ENCODE results near the gene FAM43A. TPM values are rescaled to one million over a fixed set of nuclear protein-coding genes. Genes with fewer than 3 reads are reported as not detected.

FAM43A gene
- total and polyA plus RNA-seq, 10 of the 15 experiments (the other 5 are each of a cell fraction or from before 2014, with no cell fraction given) = 0.27 to 5.0 (median 1.1) TPM

- TF ChIP-seq PAX8 (IDR thresholded peaks at IDR 0.05) (no peak), HDAC2 (IDR thresholded peaks at IDR 0.05) (no peak), EZH2 (IDR thresholded peaks at IDR 0.05; ENCODE audit: borderline replicate concordance, control insufficient read depth, low read depth, low read length) (no peak), SIN3A (IDR thresholded peaks at IDR 0.05; ENCODE audit: low read depth, low read length) (no peak), STAT1 (conservative IDR thresholded peaks at IDR 0.05) (0 out of 2 replicates have a peak, but pooled peaks have one; percentile 48), MEF2B (IDR thresholded peaks at IDR 0.05; ENCODE audit: partially characterized antibody, poor library complexity, severe bottlenecking) (no peak), RELA (IDR thresholded peaks at IDR 0.05; ENCODE audit: borderline replicate concordance, partially characterized antibody) (no peak), PAX5 (IDR thresholded peaks at IDR 0.05; ENCODE audit: borderline replicate concordance, low read depth, low read length) (peak; percentile 97), EP300 (IDR thresholded peaks at IDR 0.05; ENCODE audit: borderline replicate concordance in 1 of 2, control insufficient read depth in 1 of 2, low read depth in 2 of 2, low read length in 2 of 2) (0 out of 4 replicates have a peak, but pooled peaks of 1 of the 2 experiments have one; percentile 21)
- TF ChIP-seq, protein P1, sequence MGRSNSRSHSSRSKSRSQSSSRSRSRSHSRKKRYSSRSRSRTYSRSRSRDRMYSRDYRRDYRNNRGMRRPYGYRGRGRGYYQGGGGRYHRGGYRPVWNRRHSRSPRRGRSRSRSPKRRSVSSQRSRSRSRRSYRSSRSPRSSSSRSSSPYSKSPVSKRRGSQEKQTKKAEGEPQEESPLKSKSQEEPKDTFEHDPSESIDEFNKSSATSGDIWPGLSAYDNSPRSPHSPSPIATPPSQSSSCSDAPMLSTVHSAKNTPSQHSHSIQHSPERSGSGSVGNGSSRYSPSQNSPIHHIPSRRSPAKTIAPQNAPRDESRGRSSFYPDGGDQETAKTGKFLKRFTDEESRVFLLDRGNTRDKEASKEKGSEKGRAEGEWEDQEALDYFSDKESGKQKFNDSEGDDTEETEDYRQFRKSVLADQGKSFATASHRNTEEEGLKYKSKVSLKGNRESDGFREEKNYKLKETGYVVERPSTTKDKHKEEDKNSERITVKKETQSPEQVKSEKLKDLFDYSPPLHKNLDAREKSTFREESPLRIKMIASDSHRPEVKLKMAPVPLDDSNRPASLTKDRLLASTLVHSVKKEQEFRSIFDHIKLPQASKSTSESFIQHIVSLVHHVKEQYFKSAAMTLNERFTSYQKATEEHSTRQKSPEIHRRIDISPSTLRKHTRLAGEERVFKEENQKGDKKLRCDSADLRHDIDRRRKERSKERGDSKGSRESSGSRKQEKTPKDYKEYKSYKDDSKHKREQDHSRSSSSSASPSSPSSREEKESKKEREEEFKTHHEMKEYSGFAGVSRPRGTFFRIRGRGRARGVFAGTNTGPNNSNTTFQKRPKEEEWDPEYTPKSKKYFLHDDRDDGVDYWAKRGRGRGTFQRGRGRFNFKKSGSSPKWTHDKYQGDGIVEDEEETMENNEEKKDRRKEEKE (IDR thresholded peaks at IDR 0.05) = peak; percentile 74; the same call in 1 of the 2 replicates
Measured at GRCh38 chr3:194685718-194686413, at the start of gene FAM43A (continued).

Measured in GM12878 (cell line).